HEK293 (cell line): Measurements from ENCODE around the gene ATP6V0A4.

Source experiments
- CTCF ChIA-PET: fragments of 350-600 bp; formaldehyde crosslinking; extraction: SDS; loops from one replicate; lab custom pipeline; 2021; ENCODE audit warnings: antibody characterized with exemption; lab: Yijun Ruan, JAX
- POLR2A ChIA-PET: fragments of 300-600 bp; formaldehyde crosslinking; extraction: SDS; loops from one replicate; lab custom pipeline; 2020; ENCODE audit warnings: antibody characterized with exemption, inconsistent platforms; lab: Yijun Ruan, JAX
- H3K27ac ChIP-seq: fragments of 200-500 bp; sonication (Bioruptor generic); 2 replicates; pipeline ENCODE4 v1.5.1; 2014; ENCODE audit warnings: low read depth, low read length, control low read depth, inconsistent platforms; ENCODE audit errors: extremely low read depth
- H3K36me3 ChIP-seq, 2 experiments: fragments of 200-500 bp in 1 of 2; sonication (Bioruptor generic) in 1 of 2; 1 replicate in 1 of 2; 2 replicates in 1 of 2; pipeline ENCODE4 v1.5.1; 2014 to 2017; ENCODE audit warnings: inconsistent platforms in 2 of 2, low read length in 2 of 2; ENCODE audit not compliant: control insufficient read depth in 2 of 2, insufficient read depth in 1 of 2
- H3K4me1 ChIP-seq: fragments of 200-500 bp; sonication (Bioruptor generic); 2 replicates; pipeline ENCODE4 v1.5.1; 2014; ENCODE audit warnings: mild to moderate bottlenecking, low read length, inconsistent platforms; ENCODE audit not compliant: control insufficient read depth, insufficient read depth
- H3K4me3 ChIP-seq: 2 replicates; pipeline ENCODE4 v1.5.1; 2011; ENCODE audit warnings: low read depth, mild to moderate bottlenecking, control low read depth, low read length, moderate library complexity
- H3K9me3 ChIP-seq: fragments of 200-500 bp; sonication (Bioruptor generic); 2 replicates; pipeline ENCODE4 v1.5.1; 2014; ENCODE audit warnings: low read depth, low read length, inconsistent platforms; ENCODE audit not compliant: control insufficient read depth, insufficient read depth
- BCL6B ChIP-seq: fragments of 450-650 bp; formaldehyde crosslinking; IDR thresholded peaks from 2 replicates; pipeline ENCODE4 v1.5.1; 2017; ENCODE audit warnings: missing biosample characterization, missing genetic modification characterization
- FEZF1 ChIP-seq: fragments of 450-650 bp; formaldehyde crosslinking; IDR thresholded peaks from 2 replicates; pipeline ENCODE4 v1.5.1; 2016; ENCODE audit warnings: missing biosample characterization, missing genetic modification characterization
- MZF1 ChIP-seq: fragments of 450-650 bp; formaldehyde crosslinking; IDR thresholded peaks from 2 replicates; pipeline ENCODE4 v1.5.1; 2017; ENCODE audit warnings: missing biosample characterization, missing genetic modification characterization, borderline replicate concordance
- PRDM4 ChIP-seq: fragments of 450-650 bp; formaldehyde crosslinking; IDR thresholded peaks from 2 replicates; pipeline ENCODE4 v1.5.1; 2017; ENCODE audit warnings: missing biosample characterization, missing genetic modification characterization
- PRDM6 ChIP-seq: fragments of 450-650 bp; formaldehyde crosslinking; IDR thresholded peaks from 2 replicates; pipeline ENCODE4 v1.5.1; 2017; ENCODE audit warnings: missing biosample characterization, missing genetic modification characterization
- REPIN1 ChIP-seq: fragments of 450-650 bp; formaldehyde crosslinking; IDR thresholded peaks from 2 replicates; pipeline ENCODE4 v1.5.1; 2017; ENCODE audit warnings: missing biosample characterization, missing genetic modification characterization, low read depth
- WT1 ChIP-seq: fragments of 450-650 bp; formaldehyde crosslinking; IDR thresholded peaks from 2 replicates; pipeline ENCODE4 v1.5.1; 2016; ENCODE audit warnings: missing biosample characterization, missing genetic modification characterization
- ZBTB48 ChIP-seq: fragments of 450-650 bp; formaldehyde crosslinking; IDR thresholded peaks from 2 replicates; pipeline ENCODE4 v1.5.1; 2016; ENCODE audit warnings: missing biosample characterization, missing genetic modification characterization
- ZNF146 ChIP-seq: fragments of 450-650 bp; formaldehyde crosslinking; IDR thresholded peaks from 2 replicates; pipeline ENCODE4 v1.5.1; 2016; ENCODE audit warnings: missing biosample characterization, missing genetic modification characterization
- ZNF16 ChIP-seq: fragments of 450-650 bp; formaldehyde crosslinking; IDR thresholded peaks from 2 replicates; pipeline ENCODE4 v1.5.1; 2016; ENCODE audit warnings: low read depth, missing biosample characterization, missing genetic modification characterization
- ZNF214 ChIP-seq: fragments of 450-650 bp; formaldehyde crosslinking; IDR thresholded peaks from 2 replicates; pipeline ENCODE4 v1.5.1; 2017; ENCODE audit warnings: missing biosample characterization, mild to moderate bottlenecking, missing genetic modification characterization, borderline replicate concordance
- ZNF266 ChIP-seq: fragments of 450-650 bp; formaldehyde crosslinking; IDR thresholded peaks from 2 replicates; pipeline ENCODE4 v1.5.1; 2016; ENCODE audit warnings: missing biosample characterization, missing genetic modification characterization, low read depth
- ZNF391 ChIP-seq: fragments of 450-650 bp; formaldehyde crosslinking; IDR thresholded peaks from 2 replicates; pipeline ENCODE4 v1.5.1; 2016; ENCODE audit warnings: low read depth, missing biosample characterization, missing genetic modification characterization, borderline replicate concordance
- ZNF426 ChIP-seq: fragments of 450-650 bp; formaldehyde crosslinking; IDR thresholded peaks from 2 replicates; pipeline ENCODE4 v1.5.1; 2017; ENCODE audit warnings: missing biosample characterization, missing genetic modification characterization, mild to moderate bottlenecking, inconsistent platforms, moderate library complexity
- ZNF571 ChIP-seq: fragments of 450-650 bp; formaldehyde crosslinking; IDR thresholded peaks from 2 replicates; pipeline ENCODE4 v1.5.0; 2017; ENCODE audit warnings: missing biosample characterization, missing genetic modification characterization
- ZNF76 ChIP-seq: fragments of 450-650 bp; formaldehyde crosslinking; IDR thresholded peaks from 2 replicates; pipeline ENCODE4; 2016; ENCODE audit warnings: low read depth, missing biosample characterization, missing genetic modification characterization, borderline replicate concordance
- ZNF830 ChIP-seq: fragments of 450-650 bp; IDR thresholded peaks from 2 replicates; pipeline ENCODE4 v1.5.0; 2018; ENCODE audit warnings: missing biosample characterization, missing genetic modification characterization, low read depth, mild to moderate bottlenecking, moderate library complexity
- ZXDB ChIP-seq: fragments of 450-650 bp; formaldehyde crosslinking; IDR thresholded peaks from 2 replicates; pipeline ENCODE4 v1.5.1; 2016; ENCODE audit warnings: missing biosample characterization, missing genetic modification characterization
- TF ChIP-seq, protein P1 (sequence below): fragments of 450-650 bp; IDR thresholded peaks from 2 replicates; pipeline ENCODE4 v1.5.1; 2018; ENCODE audit warnings: missing biosample characterization, mild to moderate bottlenecking, missing genetic modification characterization
- TF ChIP-seq, protein P2 (sequence below): fragments of 450-650 bp; formaldehyde crosslinking; IDR thresholded peaks from 2 replicates; pipeline ENCODE4 v1.5.1; 2016; ENCODE audit warnings: missing biosample characterization, missing genetic modification characterization
- TF ChIP-seq, protein P3 (sequence below): fragments of 450-650 bp; formaldehyde crosslinking; IDR thresholded peaks from 2 replicates; pipeline ENCODE4 v1.5.1; 2016; ENCODE audit warnings: missing biosample characterization, missing genetic modification characterization

The ATP6V0A4 gene

DNA sequence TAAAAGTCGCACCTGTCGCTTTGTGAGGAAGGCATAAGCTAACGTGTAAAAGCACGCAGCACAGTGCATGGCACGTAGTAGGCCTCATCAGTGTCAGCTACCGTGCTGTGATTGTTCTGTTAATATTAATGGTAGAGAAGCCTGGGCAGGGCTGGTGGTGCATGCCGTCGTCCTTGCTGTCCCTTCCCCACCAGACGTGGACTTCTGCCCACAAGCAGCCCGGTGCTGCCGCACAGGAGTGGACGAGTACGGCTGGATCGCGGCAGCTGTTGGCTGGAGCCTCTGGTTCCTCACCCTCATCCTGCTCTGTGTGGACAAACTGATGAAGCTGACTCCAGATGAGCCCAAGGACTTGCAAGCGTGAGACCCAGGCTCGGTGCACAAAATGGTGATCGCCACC, 4.7 kb upstream of the ATP6V0A4 start:
- Histone ChIP-seq H3K4me3 (no peak overlapping the region), H3K36me3 (no peaks in the 10 kb centered on the region), H3K4me1 (no peaks in the 10 kb centered on the region), H3K9me3 (no peaks in the 10 kb centered on the region), H3K27ac (no peak overlapping the region)
- TF ChIP-seq ZNF146 (tag by site-specific recombination), result no peak
- TF ChIP-seq FEZF1 (tag by site-specific recombination), result no peak
- TF ChIP-seq ZNF76 (tag by site-specific recombination), result no peak
- TF ChIP-seq, protein P1, sequence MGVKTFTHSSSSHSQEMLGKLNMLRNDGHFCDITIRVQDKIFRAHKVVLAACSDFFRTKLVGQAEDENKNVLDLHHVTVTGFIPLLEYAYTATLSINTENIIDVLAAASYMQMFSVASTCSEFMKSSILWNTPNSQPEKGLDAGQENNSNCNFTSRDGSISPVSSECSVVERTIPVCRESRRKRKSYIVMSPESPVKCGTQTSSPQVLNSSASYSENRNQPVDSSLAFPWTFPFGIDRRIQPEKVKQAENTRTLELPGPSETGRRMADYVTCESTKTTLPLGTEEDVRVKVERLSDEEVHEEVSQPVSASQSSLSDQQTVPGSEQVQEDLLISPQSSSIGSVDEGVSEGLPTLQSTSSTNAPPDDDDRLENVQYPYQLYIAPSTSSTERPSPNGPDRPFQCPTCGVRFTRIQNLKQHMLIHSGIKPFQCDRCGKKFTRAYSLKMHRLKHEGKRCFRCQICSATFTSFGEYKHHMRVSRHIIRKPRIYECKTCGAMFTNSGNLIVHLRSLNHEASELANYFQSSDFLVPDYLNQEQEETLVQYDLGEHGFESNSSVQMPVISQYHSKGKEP (tag by site-specific recombination), result no peak
- TF ChIP-seq ZNF426 (tag by site-specific recombination), result no peak
- TF ChIP-seq WT1, result no peak
- TF ChIP-seq ZNF571, result no peak
- TF ChIP-seq ZBTB48 (tag by site-specific recombination), result no peak
- TF ChIP-seq BCL6B (tag by site-specific recombination), result no peak
- TF ChIP-seq REPIN1 (tag by site-specific recombination), result no peak
- no peak for TF ChIP-seq ZNF391 (tag by site-specific recombination)
- no peak for TF ChIP-seq ZNF214
- TF ChIP-seq MZF1 (tag by site-specific recombination), result no peak
- TF ChIP-seq ZNF266 (tag by site-specific recombination), result no peak
- TF ChIP-seq, protein P2, sequence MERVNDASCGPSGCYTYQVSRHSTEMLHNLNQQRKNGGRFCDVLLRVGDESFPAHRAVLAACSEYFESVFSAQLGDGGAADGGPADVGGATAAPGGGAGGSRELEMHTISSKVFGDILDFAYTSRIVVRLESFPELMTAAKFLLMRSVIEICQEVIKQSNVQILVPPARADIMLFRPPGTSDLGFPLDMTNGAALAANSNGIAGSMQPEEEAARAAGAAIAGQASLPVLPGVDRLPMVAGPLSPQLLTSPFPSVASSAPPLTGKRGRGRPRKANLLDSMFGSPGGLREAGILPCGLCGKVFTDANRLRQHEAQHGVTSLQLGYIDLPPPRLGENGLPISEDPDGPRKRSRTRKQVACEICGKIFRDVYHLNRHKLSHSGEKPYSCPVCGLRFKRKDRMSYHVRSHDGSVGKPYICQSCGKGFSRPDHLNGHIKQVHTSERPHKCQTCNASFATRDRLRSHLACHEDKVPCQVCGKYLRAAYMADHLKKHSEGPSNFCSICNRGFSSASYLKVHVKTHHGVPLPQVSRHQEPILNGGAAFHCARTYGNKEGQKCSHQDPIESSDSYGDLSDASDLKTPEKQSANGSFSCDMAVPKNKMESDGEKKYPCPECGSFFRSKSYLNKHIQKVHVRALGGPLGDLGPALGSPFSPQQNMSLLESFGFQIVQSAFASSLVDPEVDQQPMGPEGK (tag by site-specific recombination), result no peak
- no peak for TF ChIP-seq ZXDB
- TF ChIP-seq, protein P3, sequence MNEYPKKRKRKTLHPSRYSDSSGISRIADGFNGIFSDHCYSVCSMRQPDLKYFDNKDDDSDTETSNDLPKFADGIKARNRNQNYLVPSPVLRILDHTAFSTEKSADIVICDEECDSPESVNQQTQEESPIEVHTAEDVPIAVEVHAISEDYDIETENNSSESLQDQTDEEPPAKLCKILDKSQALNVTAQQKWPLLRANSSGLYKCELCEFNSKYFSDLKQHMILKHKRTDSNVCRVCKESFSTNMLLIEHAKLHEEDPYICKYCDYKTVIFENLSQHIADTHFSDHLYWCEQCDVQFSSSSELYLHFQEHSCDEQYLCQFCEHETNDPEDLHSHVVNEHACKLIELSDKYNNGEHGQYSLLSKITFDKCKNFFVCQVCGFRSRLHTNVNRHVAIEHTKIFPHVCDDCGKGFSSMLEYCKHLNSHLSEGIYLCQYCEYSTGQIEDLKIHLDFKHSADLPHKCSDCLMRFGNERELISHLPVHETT, result no peak
- POLR2A ChIA-PET, result no interaction called here
- CTCF ChIA-PET, result interaction anchor here (0.6 kb wide), 1 partner anchor 273 kb away, joined by 3 read pairs; no protein-coding TSS in a partner anchor

GRCh38 chr7:138801256-138801655, 3.3 kb upstream of the ATP6V0A4 start:
- TF ChIP-seq ZNF16, result no peak
- TF ChIP-seq PRDM4 (tag by site-specific recombination), result no peak
- no peak for TF ChIP-seq ZNF830 (tag by site-specific recombination)
- TF ChIP-seq PRDM6, result no peak
- H3K9me3 ChIP-seq, result no peaks in the 10 kb centered on the region
- ChIA-PET CTCF (no interaction called here), POLR2A (interaction anchor here (0.6 kb wide), 1 partner anchor 16 kb away, joined by 8 read pairs; no protein-coding TSS in a partner anchor)
- no peak overlapping the region for H3K27ac ChIP-seq
- no peaks in the 10 kb centered on the region for H3K4me1 ChIP-seq
- H3K4me3 ChIP-seq, result no peak overlapping the region
- no peaks in the 10 kb centered on the region for H3K36me3 ChIP-seq
